Hematopoietic multipotent progenitor cell (in vitro differentiated cells): ENCODE results near the gene KRTAP4-1. TPM values are rescaled to one million over a fixed set of nuclear protein-coding genes. Genes with fewer than 3 reads are reported as not detected.
A peak's percentile ranks its signal among the peaks of the same experiment; 100 is the strongest.
"Not testable (repeated sequence)": the region's sequence is repeated elsewhere in the genome, so short reads cannot be mapped to it uniquely, and the experiment has no call there.

Experiments
- DNase-seq, 3 donors: peaks; one replicate each; pipeline ENCODE4 v3.0.0-alpha.2; 2011 to 2015; ENCODE audit warnings: low read depth in 2 of 3, low spot score in 2 of 3
- total RNA-seq: library from RNA; depleted of rRNA; stranded (reverse); fragments of >200 nt; gene quantifications from one replicate; pipeline ENCODE4 v1.2.3, GENCODE V29; 2012

The KRTAP4-1 gene
- not detected for total RNA-seq

- no peak for DNase-seq
Observed at GRCh38 chr17:41184480-41184961, at the start of gene KRTAP4-1. Gene KRTAP4-1 (minus strand): TSS chr17:41184911. CDS start chr17:41184854, 57 bp downstream.

GRCh38 chr17:41232399-41233105 lies 47.8 kb upstream of the KRTAP4-1 start, which contains the start of gene KRTAP9-3:
Gene KRTAP9-3 (plus strand): TSS chr17:41232449. CDS start chr17:41232502, 53 bp downstream.
- DNase-seq, result not testable (repeated sequence)

GRCh38 chr17:41231731-41232130 lies 47.0 kb upstream of the KRTAP4-1 start:
- DNase-seq, result no peak

- no peak for DNase-seq
Observed at GRCh38 chr17:41230094-41230493, 45.4 kb upstream of the KRTAP4-1 start.

GRCh38 chr17:41226598-41227095 lies 41.9 kb upstream of the KRTAP4-1 start, which contains the start of gene KRTAP9-2:
Gene KRTAP9-2 (plus strand): TSS chr17:41226648. CDS start chr17:41226655, 7 bp downstream.
- not testable (repeated sequence) for DNase-seq

- no peak for DNase-seq
Observed at GRCh38 chr17:41226051-41226450, 41.3 kb upstream of the KRTAP4-1 start.

- DNase-seq, result no peak
Observed at GRCh38 chr17:41223821-41224220, 39.1 kb upstream of the KRTAP4-1 start.

GRCh38 chr17:41215681-41216080 lies 31.0 kb upstream of the KRTAP4-1 start:
- no peak for DNase-seq

- no peak for DNase-seq
Observed at GRCh38 chr17:41212524-41213169, 27.9 kb upstream of the KRTAP4-1 start.

GRCh38 chr17:41211845-41212466 lies 27.2 kb upstream of the KRTAP4-1 start:
- peak in 1 of 3 donors; percentile 10 for DNase-seq

- DNase-seq, result no peak
Observed at GRCh38 chr17:41199421-41200078, 14.8 kb upstream of the KRTAP4-1 start.

- DNase-seq, result no peak
Observed at GRCh38 chr17:41196068-41196467, 11.4 kb upstream of the KRTAP4-1 start.

- DNase-seq, result no peak
Observed at GRCh38 chr17:41190328-41190727, 5.6 kb upstream of the KRTAP4-1 start.

- not testable (repeated sequence) for DNase-seq
Observed at GRCh38 chr17:41189837-41190318, 5.2 kb upstream of the KRTAP4-1 start, which contains the start of gene KRTAP9-1. Gene KRTAP9-1 (plus strand): TSS chr17:41189887. CDS start chr17:41189887, 0 bp downstream.

- no peak for DNase-seq
Observed at GRCh38 chr17:41186872-41187271, 2.2 kb upstream of the KRTAP4-1 start.

- no peak for DNase-seq
Observed at GRCh38 chr17:41185001-41185400, 290 bp upstream of the KRTAP4-1 start.

GRCh38 chr17:41178843-41179616 lies 5.7 kb downstream of the KRTAP4-1 start:
- DNase-seq, result no peak

- no peak for DNase-seq
Observed at GRCh38 chr17:41178341-41178740, 6.4 kb downstream of the KRTAP4-1 start.

- DNase-seq, result no peak
Observed at GRCh38 chr17:41177727-41178271, 6.9 kb downstream of the KRTAP4-1 start, which contains the start of gene KRTAP4-2. Gene KRTAP4-2 (minus strand): TSS chr17:41178221. CDS start chr17:41178164, 57 bp downstream.
